22Rv1 (cell line): ENCODE measurements around the gene GPR160.

Experiments
- ZFX ChIP-seq: fragments of 450-650 bp; IDR thresholded peaks from 2 replicates; pipeline ENCODE4 v1.6.1; 2017; ENCODE audit warnings: antibody characterized with exemption, borderline replicate concordance
- TF ChIP-seq, protein P1 (sequence below): fragments of 450-650 bp; IDR thresholded peaks from 2 replicates; pipeline ENCODE4 v1.5.1; 2017; ENCODE audit warnings: mild to moderate bottlenecking

DNA sequence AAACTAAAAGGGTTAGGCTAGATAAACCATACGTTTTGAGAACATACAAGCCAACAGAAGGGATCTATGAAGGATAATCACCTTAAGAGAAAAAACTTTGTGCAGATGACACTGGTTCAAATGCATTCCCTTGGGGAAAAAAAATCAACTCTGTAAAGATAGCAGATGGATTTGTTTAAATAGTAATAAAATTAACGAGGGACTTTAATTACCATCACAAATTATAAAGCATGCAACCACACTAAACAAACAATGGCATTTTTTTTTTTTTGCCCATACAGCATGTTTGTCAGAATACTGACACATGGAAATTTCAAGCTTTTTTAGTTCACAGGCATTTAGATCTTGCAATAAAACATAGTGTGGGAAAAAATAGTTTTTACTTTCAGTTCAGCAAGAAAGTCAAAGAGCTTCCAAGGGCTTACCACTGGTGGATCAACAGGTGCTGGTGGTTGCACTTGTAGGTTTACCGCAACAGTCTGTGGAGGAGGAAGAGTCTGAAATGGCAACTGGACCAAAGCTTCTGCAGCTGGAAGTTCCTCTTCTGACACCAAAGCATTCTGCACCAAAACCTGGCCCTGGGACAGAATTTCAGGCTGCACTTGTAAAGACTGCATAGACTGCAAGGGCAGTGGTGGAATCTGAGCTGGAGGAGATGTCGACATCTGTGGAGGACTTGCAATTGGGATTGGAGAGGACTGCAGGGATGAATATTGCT lies 90.6 kb downstream of the GPR160 start:
- no peak for TF ChIP-seq ZFX
- TF ChIP-seq, protein P1, sequence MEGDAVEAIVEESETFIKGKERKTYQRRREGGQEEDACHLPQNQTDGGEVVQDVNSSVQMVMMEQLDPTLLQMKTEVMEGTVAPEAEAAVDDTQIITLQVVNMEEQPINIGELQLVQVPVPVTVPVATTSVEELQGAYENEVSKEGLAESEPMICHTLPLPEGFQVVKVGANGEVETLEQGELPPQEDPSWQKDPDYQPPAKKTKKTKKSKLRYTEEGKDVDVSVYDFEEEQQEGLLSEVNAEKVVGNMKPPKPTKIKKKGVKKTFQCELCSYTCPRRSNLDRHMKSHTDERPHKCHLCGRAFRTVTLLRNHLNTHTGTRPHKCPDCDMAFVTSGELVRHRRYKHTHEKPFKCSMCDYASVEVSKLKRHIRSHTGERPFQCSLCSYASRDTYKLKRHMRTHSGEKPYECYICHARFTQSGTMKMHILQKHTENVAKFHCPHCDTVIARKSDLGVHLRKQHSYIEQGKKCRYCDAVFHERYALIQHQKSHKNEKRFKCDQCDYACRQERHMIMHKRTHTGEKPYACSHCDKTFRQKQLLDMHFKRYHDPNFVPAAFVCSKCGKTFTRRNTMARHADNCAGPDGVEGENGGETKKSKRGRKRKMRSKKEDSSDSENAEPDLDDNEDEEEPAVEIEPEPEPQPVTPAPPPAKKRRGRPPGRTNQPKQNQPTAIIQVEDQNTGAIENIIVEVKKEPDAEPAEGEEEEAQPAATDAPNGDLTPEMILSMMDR = no peak
